ENCODE measurements around the gene AADACL3. TPM values are rescaled to one million over a fixed set of nuclear protein-coding genes. Genes with fewer than 3 reads are reported as not detected.

AADACL3 gene
- total and polyA plus RNA-seq, 12 donors = not detected

DNA sequence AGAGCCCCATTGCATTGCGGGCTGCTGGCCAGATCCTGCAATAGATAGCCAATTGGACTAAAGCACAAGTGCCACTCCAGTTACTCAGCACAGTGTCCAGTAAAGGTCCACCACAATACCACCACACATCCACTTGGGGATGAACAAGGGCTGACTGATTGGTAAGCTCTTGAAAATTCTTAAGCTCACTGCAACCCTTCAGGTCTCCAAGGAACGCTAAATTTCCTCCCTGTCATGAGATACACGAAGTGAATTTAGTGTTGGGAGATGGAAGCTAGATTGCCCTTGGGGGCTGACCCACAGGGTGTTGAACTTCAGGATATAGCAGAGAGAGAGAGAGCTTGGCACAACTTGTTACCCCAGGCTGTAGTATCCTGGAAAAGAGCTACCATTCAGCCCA lies 9.8 kb upstream of the AADACL3 start:
- Histone ChIP-seq H3K27me3 (no peaks in the 10 kb centered on the region), H3K4me1 (replicated peaks in 1 of 2) (no peaks in the 10 kb centered on the region), H3K4me3 (no peak overlapping the region), H3K36me3 (replicated peaks in 1 of 2) (no peaks in the 10 kb centered on the region), H3K9me3 (replicated peaks in 1 of 3) (no peaks in the 10 kb centered on the region), H3K27ac (no peak overlapping the region)
- TF ChIP-seq POLR2A (IDR thresholded peaks at IDR 0.05) = no peak
- TF ChIP-seq, protein P1, sequence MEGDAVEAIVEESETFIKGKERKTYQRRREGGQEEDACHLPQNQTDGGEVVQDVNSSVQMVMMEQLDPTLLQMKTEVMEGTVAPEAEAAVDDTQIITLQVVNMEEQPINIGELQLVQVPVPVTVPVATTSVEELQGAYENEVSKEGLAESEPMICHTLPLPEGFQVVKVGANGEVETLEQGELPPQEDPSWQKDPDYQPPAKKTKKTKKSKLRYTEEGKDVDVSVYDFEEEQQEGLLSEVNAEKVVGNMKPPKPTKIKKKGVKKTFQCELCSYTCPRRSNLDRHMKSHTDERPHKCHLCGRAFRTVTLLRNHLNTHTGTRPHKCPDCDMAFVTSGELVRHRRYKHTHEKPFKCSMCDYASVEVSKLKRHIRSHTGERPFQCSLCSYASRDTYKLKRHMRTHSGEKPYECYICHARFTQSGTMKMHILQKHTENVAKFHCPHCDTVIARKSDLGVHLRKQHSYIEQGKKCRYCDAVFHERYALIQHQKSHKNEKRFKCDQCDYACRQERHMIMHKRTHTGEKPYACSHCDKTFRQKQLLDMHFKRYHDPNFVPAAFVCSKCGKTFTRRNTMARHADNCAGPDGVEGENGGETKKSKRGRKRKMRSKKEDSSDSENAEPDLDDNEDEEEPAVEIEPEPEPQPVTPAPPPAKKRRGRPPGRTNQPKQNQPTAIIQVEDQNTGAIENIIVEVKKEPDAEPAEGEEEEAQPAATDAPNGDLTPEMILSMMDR (IDR thresholded peaks at IDR 0.05) = no peak
- intact Hi-C loops (cut with DNase I) = no loop called here
- DNase-seq = no peak
- WGBS, 4 donors = 49 to 85% (median 68%) methylated on average over 3 of the region's 3 CpGs

DNA sequence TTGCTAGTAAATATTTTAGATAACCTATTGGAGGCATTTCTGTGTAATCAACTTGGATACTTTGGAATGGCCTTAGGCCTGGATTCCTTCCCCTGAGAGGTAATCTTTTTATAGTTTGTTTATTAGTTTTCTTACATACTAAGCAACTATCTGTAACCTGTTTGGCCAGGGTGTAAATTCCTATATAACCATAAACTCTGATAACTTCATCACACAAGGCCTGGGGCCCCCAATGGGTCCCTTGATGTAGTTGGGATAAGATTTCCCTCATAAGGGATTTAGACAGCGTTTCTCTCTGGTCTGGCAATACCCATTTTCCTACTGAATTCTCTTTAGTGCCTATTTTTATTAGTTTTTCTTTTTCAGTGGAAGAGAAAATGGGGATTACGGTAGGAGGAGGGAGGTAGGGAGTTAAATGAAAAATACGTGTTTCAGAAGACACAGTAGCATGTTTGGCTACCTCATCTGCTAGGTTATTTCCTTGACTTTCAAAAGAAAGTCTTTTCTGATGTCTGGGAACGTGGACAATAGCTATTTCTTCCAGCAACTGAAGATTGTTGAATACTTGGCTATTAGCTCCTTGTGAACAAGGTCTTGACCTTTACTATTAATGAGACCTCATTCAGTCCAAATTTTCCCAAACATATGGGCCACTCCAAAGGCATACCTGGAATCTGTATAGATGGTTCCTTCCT lies 7.4 kb upstream of the AADACL3 start:
- WGBS, 4 donors = 72 to 76% (median 76%) methylated on average over 4 of the region's 4 CpGs
- no peaks in the 10 kb centered on the region for H3K27me3 ChIP-seq
- no peak for TF ChIP-seq POLR2A (IDR thresholded peaks at IDR 0.05)
- TF ChIP-seq, protein P1 (IDR thresholded peaks at IDR 0.05) = no peak
- H3K9me3 ChIP-seq (replicated peaks in 1 of 3) = no peaks in the 10 kb centered on the region
- no peak for DNase-seq
- intact Hi-C loops (cut with DNase I) = no loop called here
- H3K36me3 ChIP-seq (replicated peaks in 1 of 2) = no peaks in the 10 kb centered on the region
- H3K4me1 ChIP-seq (replicated peaks in 1 of 2) = no peaks in the 10 kb centered on the region
- H3K4me3 ChIP-seq = no peak overlapping the region
- no peak overlapping the region for H3K27ac ChIP-seq

DNA sequence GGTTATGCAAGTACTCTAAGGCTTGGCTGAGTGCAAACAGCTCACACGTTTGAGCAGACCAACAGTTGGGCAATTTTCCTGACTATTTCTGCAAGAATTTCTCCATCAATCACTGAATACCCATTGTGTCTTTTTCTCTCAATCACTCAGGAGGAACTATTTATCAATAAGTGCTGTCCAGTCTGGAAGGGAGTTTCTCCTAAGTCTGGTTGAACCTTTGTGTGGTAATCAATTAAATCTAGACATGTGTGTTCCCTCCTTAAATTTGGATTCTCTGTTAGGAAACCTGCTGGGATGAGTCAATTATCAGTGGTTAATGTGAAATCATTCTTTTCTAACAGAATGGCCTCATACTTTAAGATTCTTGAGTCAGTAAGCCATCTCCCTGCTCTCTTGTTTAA lies 6.8 kb upstream of the AADACL3 start:
- Histone ChIP-seq H3K4me1 (replicated peaks in 1 of 2) (no peaks in the 10 kb centered on the region), H3K27ac (no peak overlapping the region), H3K9me3 (replicated peaks in 1 of 3) (no peaks in the 10 kb centered on the region), H3K27me3 (no peaks in the 10 kb centered on the region), H3K36me3 (replicated peaks in 1 of 2) (no peaks in the 10 kb centered on the region), H3K4me3 (no peak overlapping the region)
- DNase-seq = no peak
- WGBS, 4 donors = 36 to 76% (median 52%) methylated on average over 1 of the region's 1 CpG
- intact Hi-C loops (cut with DNase I) = no loop called here
- no peak for TF ChIP-seq POLR2A (IDR thresholded peaks at IDR 0.05)
- TF ChIP-seq, protein P1 (IDR thresholded peaks at IDR 0.05) = no peak

DNA sequence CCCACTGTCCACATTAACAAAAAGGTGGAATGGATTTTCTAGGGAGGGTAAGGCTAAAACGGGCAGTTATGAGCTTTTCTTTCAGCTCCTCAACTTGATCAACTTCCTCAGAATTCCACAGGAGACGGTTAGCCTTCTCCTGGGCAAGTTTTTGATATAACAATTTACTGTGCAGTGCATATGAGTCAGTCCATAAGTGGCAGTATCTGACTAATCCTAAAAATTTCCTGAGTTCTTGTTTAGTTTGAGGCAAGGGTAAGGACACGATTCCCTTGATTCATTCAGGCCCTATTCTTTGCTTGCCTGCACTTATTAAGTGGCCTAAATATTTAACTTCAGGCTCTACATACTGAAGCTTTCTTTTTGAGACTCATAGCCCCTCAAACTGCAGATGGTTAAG lies 6.2 kb upstream of the AADACL3 start:
- H3K4me1 ChIP-seq (replicated peaks in 1 of 2) = no peaks in the 10 kb centered on the region

More for the DNA sequence above, 6.2 kb upstream of the AADACL3 start:
- H3K9me3 ChIP-seq (replicated peaks in 1 of 3) = no peaks in the 10 kb centered on the region
- no peak for TF ChIP-seq POLR2A (IDR thresholded peaks at IDR 0.05)
- TF ChIP-seq, protein P1 (IDR thresholded peaks at IDR 0.05) = no peak
- WGBS, 4 donors = 71 to 83% (median 73%) methylated on average over 3 of the region's 3 CpGs
- H3K27me3 ChIP-seq = no peaks in the 10 kb centered on the region
- no peak overlapping the region for H3K27ac ChIP-seq
- no peaks in the 10 kb centered on the region for H3K36me3 ChIP-seq (replicated peaks in 1 of 2)
- no peak overlapping the region for H3K4me3 ChIP-seq
- intact Hi-C loops (cut with DNase I) = no loop called here
- DNase-seq = no peak
